Measurements from ENCODE around the gene RPN2.

RPN2 gene

GRCh38 chr20:37243076-37243936 lies 64.2 kb downstream of the RPN2 start:
- DNase-seq (ENCODE audit: low spot score): no peak

- no peak for DNase-seq (ENCODE audit: low spot score)
Observed at GRCh38 chr20:37243937-37244571, 64.9 kb downstream of the RPN2 start.

- no peak for DNase-seq (ENCODE audit: low spot score)
Observed at GRCh38 chr20:37244572-37244957, 65.4 kb downstream of the RPN2 start.

GRCh38 chr20:37245216-37246150 lies 66.4 kb downstream of the RPN2 start:
- DNase-seq (ENCODE audit: low spot score): no peak

DNA sequence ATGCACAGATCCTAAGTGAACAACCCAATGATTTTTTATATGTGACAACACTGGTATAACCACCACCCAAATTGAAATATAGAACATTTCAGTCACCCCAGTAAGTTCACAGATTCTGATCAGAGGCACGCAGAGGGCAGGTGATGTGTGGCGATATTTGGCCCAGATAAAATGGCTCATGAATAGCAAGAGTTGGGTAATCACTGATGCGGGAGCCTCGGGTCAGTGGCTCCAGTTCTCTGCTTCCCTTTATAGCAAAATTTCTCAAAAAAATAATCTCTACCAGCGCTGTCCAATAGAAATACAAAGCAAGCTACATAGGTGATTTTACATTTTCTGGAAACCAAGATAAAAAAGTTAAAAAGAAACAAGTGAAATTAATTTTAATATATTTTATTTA lies 67.6 kb downstream of the RPN2 start:
- no peak for DNase-seq (ENCODE audit: low spot score)

DNA sequence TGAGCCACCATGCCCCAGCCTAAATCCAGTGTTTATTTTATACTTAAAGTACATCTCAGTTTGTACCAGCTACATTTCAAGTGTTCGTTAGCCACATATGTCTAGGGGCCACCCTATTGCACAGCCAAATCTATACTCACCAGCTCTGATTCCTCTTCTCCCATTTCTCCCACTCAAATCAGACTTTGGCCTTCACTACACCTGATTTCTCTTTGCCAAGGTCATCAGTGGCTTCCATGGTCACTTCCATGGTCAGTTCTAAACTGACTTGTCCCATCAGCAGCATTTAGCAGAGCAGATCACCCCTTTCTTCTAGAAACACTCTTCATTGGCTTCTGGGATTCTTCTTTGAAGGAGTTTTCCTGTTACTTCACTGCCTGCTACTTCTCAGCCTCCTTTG lies 68.4 kb downstream of the RPN2 start:
- DNase-seq (ENCODE audit: low spot score): no peak

GRCh38 chr20:37249304-37249703 lies 70.2 kb downstream of the RPN2 start:
- DNase-seq (ENCODE audit: low spot score): no peak

DNA sequence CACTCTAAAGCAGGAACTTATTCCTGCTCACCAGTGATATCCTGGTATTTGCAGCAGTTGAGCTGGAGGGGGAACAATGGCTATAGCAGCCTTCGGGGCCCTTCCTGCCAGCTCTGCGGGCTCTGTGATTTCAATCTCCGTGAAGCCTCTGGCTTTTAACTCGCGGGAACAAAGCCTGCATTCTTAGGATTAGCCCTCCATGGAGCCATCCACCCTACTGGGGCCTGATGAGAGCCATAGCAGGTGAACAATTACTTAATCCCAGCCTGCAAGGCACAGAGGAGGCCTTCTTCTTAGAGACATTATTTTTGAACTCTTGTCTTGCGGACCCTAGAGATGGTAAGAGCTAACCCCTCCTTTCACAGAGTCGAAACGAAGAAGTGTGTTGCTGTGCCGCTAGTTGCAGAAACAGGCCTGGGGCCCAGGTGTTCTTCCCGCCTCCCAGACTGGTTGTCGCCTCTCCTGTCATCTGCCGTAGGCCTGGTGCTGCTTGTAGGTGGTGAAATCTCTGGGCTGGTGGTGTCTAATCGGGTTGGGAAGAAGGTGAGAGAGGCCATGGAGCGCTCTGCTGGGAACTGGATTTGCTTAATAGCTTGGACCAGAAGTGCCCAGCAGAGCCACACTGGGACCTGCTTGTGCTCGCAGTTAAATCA lies 72.8 kb downstream of the RPN2 start:
- no peak for DNase-seq (ENCODE audit: low spot score)

- DNase-seq (ENCODE audit: low spot score): no peak
Observed at GRCh38 chr20:37253087-37253486, 74.0 kb downstream of the RPN2 start.

DNA sequence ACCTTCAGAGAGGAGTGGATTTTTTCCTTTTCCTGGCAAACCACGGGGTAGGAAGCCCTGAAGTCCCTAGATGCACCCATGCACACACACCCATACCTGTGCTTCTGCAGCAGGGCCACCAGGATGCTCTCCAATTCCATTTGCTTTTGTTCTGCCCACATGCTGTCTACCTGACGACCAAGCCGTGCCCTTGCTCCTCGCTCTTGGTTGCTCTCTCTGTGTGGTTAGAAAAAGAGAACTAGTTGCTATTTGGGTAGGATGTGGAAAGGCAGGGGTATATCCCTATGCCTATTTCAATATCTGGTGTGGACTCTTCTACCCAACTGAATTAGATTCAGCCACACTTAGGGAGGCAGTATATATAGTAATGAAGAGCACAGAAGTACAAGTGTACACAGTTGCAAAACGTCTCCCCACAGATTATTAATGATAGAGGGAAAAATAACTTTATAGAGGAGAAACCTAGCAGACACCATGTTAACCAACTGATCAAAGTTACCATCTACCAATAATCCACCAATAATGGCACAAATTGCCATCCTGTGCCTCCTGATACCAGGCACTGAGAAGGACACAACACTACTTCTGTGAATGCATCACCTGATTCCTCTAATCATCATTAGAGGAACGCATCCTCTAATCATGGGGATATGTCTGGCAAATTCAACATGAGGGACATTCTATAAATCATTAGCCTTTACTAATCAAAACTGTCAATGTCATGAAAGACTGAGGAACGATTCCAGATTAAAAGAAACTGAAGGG lies 75.2 kb downstream of the RPN2 start:
- no peak for DNase-seq (ENCODE audit: low spot score)

DNA sequence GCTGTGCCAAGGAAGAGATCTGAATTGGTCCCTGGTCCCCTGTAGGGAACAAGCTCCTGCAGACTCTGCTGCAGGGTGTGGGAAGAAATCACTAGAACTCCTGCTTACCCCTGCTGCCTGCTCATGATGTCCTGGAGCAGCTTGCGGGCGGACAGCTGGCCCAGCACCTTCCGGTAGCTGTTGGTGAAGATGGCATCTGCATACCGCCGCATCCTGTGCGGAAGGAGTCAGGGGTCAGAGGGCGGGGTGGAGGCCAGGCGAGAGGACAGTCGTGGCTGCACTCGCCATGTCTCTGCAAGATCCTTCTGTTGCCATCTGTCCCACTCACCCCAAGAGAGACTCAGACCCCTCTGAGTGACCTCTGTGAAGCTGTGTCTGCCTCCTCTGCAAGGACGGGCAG lies 77.2 kb downstream of the RPN2 start:
- DNase-seq (ENCODE audit: low spot score): no peak

- no peak for DNase-seq (ENCODE audit: low spot score)
Observed at GRCh38 chr20:37257530-37257929, 78.4 kb downstream of the RPN2 start.

DNA sequence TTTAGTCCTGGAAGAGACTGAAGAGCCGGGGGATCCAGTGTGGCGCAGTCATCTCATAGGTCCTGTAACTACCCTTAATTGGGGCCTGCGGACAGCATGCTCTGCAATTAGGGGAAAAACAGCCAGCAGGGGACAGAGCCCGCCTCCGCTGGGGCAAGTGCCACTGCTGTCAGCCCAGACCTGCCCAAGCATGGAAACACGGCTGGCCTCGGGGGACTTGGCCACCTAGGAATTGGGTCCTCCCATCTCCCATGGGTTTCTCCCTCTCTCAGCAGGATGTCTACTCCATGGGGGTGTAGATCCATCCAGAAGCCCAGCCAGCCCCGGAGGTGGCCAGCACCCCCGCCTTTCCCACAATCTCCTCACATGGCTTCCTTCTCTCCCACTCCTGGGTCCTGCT lies 78.9 kb downstream of the RPN2 start:
- no peak for DNase-seq (ENCODE audit: low spot score)

DNA sequence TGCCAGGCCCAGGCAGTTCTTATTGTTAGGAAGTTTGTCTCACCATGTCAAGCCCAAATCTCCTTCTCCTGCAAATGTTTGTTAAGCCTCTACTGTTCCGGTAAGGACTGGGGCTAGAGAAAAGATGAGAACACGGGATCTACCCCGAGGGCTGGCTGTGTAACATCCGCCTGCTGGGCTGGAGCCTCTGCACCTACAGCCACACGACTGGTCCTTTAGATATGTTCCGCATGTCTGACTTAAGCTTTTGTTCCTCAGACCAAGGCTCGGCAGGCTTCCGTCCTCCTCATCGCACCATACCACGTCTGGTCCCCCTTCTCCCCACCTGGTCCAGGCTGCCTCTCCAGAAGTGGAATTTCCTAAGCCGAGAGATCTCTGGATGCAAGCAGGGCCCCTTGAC lies 79.9 kb downstream of the RPN2 start:
- no peak for DNase-seq (ENCODE audit: low spot score)

GRCh38 chr20:37259865-37260264 lies 80.7 kb downstream of the RPN2 start:
- no peak for DNase-seq (ENCODE audit: low spot score)

GRCh38 chr20:37260923-37261322 lies 81.8 kb downstream of the RPN2 start:
- no peak for DNase-seq (ENCODE audit: low spot score)

DNA sequence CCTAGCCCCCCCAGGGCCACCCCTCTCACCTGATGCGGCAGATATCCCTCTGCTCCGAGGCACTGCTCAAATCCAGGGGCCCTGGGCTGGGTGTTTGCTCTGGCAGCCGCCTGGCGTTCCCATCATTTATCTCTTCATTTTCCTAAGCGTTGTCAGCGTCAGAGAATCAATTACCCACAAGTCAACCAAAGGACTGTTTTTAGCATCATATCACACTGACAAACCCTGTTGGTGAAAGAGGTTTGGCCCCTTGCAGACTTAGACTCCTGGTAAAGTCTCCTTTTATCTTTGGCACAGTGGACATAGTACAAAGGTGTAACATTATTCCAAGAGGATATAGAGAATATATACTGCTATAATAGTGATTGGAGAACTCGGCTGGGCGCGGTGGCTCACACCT lies 82.6 kb downstream of the RPN2 start, which contains the start of gene GHRH:
Gene GHRH, minus strand, starts transcription at position 101 of the 400 bp plus-strand sequence. CDS start 4,925 bp downstream, outside the sequence.
- DNase-seq (ENCODE audit: low spot score): no peak

DNA sequence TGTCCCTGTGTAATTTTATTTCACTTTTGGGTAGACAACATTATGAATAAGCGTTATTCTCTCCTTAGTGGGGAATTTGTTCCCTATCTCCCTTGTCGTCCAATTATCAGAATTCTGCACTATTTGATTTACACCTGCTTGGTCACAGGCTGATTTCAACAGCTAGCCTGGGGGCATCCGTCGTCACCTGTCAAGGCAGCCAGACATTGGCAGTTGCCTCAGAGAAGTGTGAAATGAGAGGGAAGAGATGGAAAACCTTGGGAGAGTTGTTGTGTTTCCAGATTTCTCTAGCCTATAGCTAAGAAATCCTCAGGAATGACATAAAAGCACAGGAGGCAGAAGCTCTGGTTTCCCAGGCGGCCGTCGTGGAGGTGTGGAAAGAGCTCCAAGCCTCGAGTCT lies 83.4 kb downstream of the RPN2 start:
- no peak for DNase-seq (ENCODE audit: low spot score)

GRCh38 chr20:37263686-37264085 lies 84.6 kb downstream of the RPN2 start:
- no peak for DNase-seq (ENCODE audit: low spot score)

GRCh38 chr20:37265152-37265551 lies 86.0 kb downstream of the RPN2 start:
- DNase-seq (ENCODE audit: low spot score): no peak

Measured in LoVo (cell line).